Measurements from ENCODE around the gene FRAS1.
"Not testable (repeated sequence)": the region's sequence is repeated elsewhere in the genome, so short reads cannot be mapped to it uniquely, and the experiment has no call there.

Gene FRAS1

DNA sequence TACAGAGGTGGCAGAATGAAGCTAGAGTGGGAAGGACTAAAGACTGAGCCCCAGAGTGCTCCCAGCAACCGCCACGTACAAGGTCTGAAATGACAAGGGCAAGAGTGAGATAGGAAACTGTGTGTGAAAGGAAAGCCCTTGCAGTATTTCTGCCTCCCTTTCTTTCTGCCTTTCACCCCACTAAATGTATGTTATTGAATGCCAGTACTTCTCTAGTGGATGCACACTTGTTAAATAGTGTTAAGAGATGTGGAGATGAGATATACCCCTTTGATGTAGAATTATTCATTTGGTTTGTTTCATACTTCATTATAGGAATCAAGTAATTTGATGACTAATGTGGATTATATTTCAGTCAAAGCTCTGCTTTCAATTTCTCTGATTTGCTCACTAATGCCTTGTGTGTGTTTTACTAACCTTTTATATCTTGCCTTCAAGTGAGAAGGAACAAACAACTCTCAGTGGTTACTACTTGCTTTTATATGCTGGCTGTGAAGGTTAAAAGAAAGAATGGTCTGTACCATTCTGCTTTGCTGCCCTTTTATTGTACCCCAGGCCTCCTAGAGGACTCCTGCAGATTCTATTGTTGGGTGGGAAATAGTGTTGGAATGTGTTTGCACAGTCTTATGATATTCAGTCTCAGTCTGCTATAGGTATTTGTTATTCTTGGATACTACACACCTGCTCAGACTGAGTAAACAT, 486.5 kb downstream of the FRAS1 start:
- H3K9ac ChIP-seq (ENCODE audit: low read length in 2 of 2): no peak overlapping the region
- H3K36me3 ChIP-seq (ENCODE audit: control insufficient read depth in 2 of 2, insufficient read depth in 2 of 2, low read length in 2 of 2): no peaks in the 10 kb centered on the region
- H3K4me3 ChIP-seq (ENCODE audit: low read length in 2 of 2): peak overlapping the region in 1 of 2 donors; percentile 32
- H3K9me3 ChIP-seq (ENCODE audit: control insufficient read depth in 2 of 2, low read length in 2 of 2): no peaks in the 10 kb centered on the region
- no peaks in the 10 kb centered on the region for H3K27me3 ChIP-seq (ENCODE audit: control insufficient read depth in 1 of 2, insufficient read depth in 2 of 2, low read length in 2 of 2)
- H3K4me1 ChIP-seq (ENCODE audit: control insufficient read depth, insufficient read depth, low read length): peaks cover 8% of the 10 kb centered on the region
- H3K27ac ChIP-seq (ENCODE audit: low read length): no peak overlapping the region

DNA sequence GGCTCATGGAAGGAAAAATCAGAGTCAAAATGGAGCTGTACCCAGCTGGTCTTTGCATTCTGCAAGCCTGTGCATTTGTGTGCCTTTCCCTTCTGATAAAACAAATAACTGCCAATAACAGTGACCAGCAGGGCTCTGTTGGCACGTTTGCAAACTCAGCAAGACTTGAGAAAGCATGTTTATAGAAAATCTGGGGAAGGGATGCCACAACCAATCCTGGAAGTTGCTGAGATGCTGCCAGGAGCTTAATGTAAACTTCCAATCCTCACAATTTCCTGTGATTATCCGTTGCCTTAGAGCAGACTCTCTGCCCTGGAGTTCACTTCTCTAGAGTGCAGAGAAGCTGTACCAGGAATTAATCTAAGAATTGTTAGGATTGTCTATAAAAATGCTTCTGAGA, 487.6 kb downstream of the FRAS1 start:
- peaks cover 8% of the 10 kb centered on the region for H3K4me1 ChIP-seq (ENCODE audit: control insufficient read depth, insufficient read depth, low read length)
- H3K4me3 ChIP-seq (ENCODE audit: low read length in 2 of 2): peak overlapping the region in 1 of 2 donors; percentile 20
- H3K9ac ChIP-seq (ENCODE audit: low read length in 2 of 2): no peak overlapping the region
- H3K27ac ChIP-seq (ENCODE audit: low read length): no peak overlapping the region
- no peaks in the 10 kb centered on the region for H3K27me3 ChIP-seq (ENCODE audit: control insufficient read depth in 1 of 2, insufficient read depth in 2 of 2, low read length in 2 of 2)
- H3K36me3 ChIP-seq (ENCODE audit: control insufficient read depth in 2 of 2, insufficient read depth in 2 of 2, low read length in 2 of 2): no peaks in the 10 kb centered on the region
- H3K9me3 ChIP-seq (ENCODE audit: control insufficient read depth in 2 of 2, low read length in 2 of 2): no peaks in the 10 kb centered on the region

DNA sequence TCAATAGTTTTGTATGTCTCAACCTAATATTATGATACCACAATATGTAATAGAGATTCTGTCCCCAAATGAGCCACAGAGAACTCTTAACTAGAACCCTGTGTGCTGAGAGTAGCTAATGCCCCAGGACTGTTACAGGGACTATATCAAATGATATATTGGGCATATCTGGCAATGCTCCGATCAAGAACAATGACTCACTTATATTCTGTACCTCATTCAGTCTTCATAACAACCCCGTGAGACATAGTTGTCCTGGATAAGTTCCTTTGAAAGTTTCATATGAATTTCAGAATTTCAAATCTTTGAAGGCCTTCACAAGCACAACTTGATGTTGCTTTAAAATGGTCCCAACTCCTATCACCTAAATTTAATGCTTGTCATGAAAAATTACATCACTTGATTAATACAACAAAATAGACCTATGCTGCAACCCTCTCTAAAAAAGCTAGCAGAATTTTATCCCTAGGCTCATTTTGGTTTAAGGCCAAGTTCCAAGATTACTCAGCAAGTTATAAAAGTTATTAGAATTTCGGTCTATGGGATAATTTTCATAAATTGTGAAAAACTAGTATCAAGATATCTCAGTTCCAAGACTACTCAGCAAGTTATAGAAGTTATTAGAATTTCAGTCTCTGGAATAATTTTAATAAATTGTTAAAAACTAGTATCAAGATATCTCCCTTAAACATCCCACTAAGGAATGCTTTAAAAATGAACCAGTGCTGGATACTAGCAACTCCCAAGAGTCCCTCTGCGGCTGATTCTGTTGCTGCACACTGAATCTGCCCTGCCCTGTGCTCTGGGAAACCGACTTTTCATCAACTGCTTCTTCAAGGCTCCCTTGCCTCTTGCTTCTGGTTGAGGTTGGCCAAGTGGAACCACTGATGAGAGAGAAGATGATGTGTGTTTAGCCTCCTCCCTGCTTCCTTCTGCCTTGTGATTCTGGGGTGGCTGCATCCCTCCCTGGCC, 488.4 kb downstream of the FRAS1 start:
- Histone ChIP-seq H3K36me3 (ENCODE audit: control insufficient read depth in 2 of 2, insufficient read depth in 2 of 2, low read length in 2 of 2) (no peaks in the 10 kb centered on the region), H3K27me3 (ENCODE audit: control insufficient read depth in 1 of 2, insufficient read depth in 2 of 2, low read length in 2 of 2) (no peaks in the 10 kb centered on the region), H3K9me3 (ENCODE audit: control insufficient read depth in 2 of 2, low read length in 2 of 2) (no peaks in the 10 kb centered on the region), H3K27ac (ENCODE audit: low read length) (no peak overlapping the region), H3K4me1 (ENCODE audit: control insufficient read depth, insufficient read depth, low read length) (peaks cover 8% of the 10 kb centered on the region), H3K9ac (ENCODE audit: low read length in 2 of 2) (no peak overlapping the region), H3K4me3 (ENCODE audit: low read length in 2 of 2) (no peak overlapping the region)

DNA sequence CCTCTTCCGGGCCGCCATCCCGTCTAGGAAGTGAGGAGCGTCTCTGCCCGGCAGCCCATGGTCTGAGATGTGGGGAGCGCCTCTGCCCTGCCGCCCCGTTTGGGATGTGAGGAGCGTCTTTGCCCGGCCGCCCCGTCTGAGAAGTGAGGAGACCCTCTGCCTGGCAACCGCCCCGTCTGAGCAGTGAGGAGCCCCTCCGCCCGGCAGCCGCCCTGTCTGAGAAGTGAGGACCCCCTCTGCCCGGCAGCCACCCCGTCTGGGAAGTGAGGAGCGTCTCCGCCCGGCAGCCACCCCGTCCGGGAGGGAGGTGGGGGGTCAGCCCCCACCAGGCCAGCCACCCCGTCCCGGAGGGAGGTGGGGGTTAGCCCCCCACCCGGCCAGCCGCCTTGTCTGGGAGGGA, 490.8 kb downstream of the FRAS1 start:
- not testable (repeated sequence) for H3K4me3 ChIP-seq (ENCODE audit: low read length in 2 of 2); H3K27me3 ChIP-seq (ENCODE audit: control insufficient read depth in 1 of 2, insufficient read depth in 2 of 2, low read length in 2 of 2); H3K36me3 ChIP-seq (ENCODE audit: control insufficient read depth in 2 of 2, insufficient read depth in 2 of 2, low read length in 2 of 2)

DNA sequence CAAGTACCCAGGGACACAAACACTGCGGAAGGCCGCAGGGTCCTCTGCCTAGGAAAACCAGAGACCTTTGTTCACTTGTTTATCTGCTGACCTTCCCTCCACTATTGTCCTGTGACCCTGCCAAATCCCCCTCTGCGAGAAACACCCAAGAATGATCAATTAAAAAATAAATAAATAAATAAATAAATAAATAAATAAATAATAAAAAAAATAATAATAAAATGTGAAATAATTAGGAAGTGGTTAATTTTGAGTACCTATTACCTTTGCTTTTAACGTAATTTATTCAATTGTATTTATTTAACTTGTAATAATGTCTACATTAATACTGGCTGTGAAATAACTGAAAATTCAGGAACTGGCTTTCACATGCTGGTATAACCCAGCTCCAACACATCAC, 491.8 kb downstream of the FRAS1 start:
- H3K9ac ChIP-seq (ENCODE audit: low read length in 2 of 2); H3K36me3 ChIP-seq (ENCODE audit: control insufficient read depth in 2 of 2, insufficient read depth in 2 of 2, low read length in 2 of 2); H3K9me3 ChIP-seq (ENCODE audit: control insufficient read depth in 2 of 2, low read length in 2 of 2); H3K4me3 ChIP-seq (ENCODE audit: low read length in 2 of 2); H3K27me3 ChIP-seq (ENCODE audit: control insufficient read depth in 1 of 2, insufficient read depth in 2 of 2, low read length in 2 of 2); H3K27ac ChIP-seq (ENCODE audit: low read length): not testable (repeated sequence)
- H3K4me1 ChIP-seq (ENCODE audit: control insufficient read depth, insufficient read depth, low read length): peaks cover 22% of the 10 kb centered on the region

More for the DNA sequence above, 490.8 kb downstream of the FRAS1 start:
- H3K27ac ChIP-seq (ENCODE audit: low read length); H3K9me3 ChIP-seq (ENCODE audit: control insufficient read depth in 2 of 2, low read length in 2 of 2); H3K9ac ChIP-seq (ENCODE audit: low read length in 2 of 2): not testable (repeated sequence)
- H3K4me1 ChIP-seq (ENCODE audit: control insufficient read depth, insufficient read depth, low read length): peaks cover 18% of the 10 kb centered on the region

DNA sequence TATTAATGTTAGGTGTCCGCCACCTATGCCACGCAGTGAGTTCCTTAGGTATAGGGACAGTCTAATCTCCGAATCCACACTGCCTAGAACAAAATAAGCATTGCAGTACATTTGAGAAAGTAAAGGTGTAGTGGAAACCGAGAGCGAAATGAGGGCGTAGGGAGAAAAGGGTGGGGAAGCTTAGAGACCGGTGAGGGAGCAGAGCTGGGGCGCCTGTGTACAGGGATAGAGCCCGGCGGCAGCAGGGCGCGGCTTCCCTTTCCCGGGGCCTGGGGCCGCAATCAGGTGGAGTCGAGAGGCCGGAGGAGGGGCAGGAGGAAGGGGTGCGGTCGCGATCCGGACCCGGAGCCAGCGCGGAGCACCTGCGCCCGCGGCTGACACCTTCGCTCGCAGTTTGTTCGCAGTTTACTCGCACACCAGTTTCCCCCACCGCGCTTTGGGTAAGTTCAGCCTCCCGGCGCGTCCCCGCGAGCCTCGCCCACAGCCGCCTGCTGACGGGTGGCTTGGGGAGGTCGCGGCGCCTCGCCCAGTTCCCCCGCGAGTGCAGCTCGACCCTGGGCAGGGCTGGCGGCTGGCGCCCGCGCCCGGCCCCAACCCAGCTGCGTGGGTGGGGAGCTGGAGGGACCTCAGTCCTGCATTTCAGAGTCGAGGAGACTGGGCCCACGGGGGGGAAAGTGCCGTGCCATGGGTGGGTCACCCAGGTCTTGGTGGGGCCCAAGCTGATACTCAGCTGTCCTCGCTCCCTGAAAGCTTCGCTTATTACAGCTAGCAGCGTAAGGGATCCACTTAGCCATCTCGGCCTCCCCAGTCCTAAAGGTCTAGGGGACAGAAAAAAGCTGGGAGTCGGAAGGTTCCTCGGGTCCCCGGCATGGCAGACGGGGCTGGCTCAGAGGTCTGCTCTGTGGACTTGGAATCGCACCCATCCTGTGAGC, 494.6 kb downstream of the FRAS1 start, which contains the start of gene ANXA3:
Gene ANXA3, plus strand, starts transcription at position 351 of the 932 bp plus-strand sequence. CDS start 2,704 bp downstream, outside the sequence.
- H3K9ac ChIP-seq (ENCODE audit: low read length in 2 of 2): peak within 1 kb of the TSS; percentile 84 to 92
- H3K4me3 ChIP-seq (ENCODE audit: low read length in 2 of 2): peak within 1 kb of the TSS; percentile 67 to 82
- no peaks in the 10 kb centered on the region for H3K27me3 ChIP-seq (ENCODE audit: control insufficient read depth in 1 of 2, insufficient read depth in 2 of 2, low read length in 2 of 2)
- peaks cover 0 to 2% of the 10 kb centered on the region in 2 donors for H3K36me3 ChIP-seq (ENCODE audit: control insufficient read depth in 2 of 2, insufficient read depth in 2 of 2, low read length in 2 of 2)
- H3K27ac ChIP-seq (ENCODE audit: low read length): peak within 1 kb of the TSS; percentile 82
- H3K4me1 ChIP-seq (ENCODE audit: control insufficient read depth, insufficient read depth, low read length): peaks cover 14% of the 10 kb centered on the region
- H3K9me3 ChIP-seq (ENCODE audit: control insufficient read depth in 2 of 2, low read length in 2 of 2): no peaks in the 10 kb centered on the region

DNA sequence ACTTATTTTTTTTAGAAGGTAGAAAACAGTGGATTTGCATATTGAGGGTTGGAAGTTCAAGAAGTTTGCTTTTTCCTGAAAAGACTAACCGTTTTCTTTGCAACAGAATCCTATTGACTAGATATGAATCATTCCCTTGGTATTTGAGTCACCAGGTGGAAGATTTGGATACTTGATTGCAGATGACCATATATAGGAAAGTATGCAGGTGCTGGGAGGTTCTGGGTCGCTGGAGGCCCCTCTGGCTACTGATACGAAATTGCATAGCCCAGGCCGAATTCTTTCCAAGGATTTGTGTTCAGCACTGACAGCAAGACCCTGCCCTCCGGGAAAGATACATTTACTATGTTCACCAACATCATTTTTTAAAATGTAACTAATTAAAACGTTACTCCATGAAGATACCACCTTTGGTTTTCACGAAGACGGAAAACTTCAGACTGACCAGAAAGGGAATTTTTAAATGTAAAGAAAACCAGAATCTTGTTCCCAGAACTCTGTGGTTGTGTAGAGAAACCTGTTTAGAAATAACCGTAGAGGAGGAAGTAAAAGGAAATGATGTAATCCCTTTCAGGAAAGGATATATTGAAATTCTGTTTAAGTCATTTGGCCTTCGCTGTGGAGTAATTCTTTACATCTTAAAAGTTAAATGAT, 495.4 kb downstream of the FRAS1 start:
- Histone ChIP-seq H3K36me3 (ENCODE audit: control insufficient read depth in 2 of 2, insufficient read depth in 2 of 2, low read length in 2 of 2) (peaks cover 0 to 2% of the 10 kb centered on the region in 2 donors), H3K27ac (ENCODE audit: low read length) (peak overlapping the region; percentile 82), H3K4me3 (ENCODE audit: low read length in 2 of 2) (peak overlapping the region; percentile 67 to 82), H3K27me3 (ENCODE audit: control insufficient read depth in 1 of 2, insufficient read depth in 2 of 2, low read length in 2 of 2) (no peaks in the 10 kb centered on the region), H3K4me1 (ENCODE audit: control insufficient read depth, insufficient read depth, low read length) (peaks cover 14% of the 10 kb centered on the region), H3K9ac (ENCODE audit: low read length in 2 of 2) (peak overlapping the region; percentile 84 to 92), H3K9me3 (ENCODE audit: control insufficient read depth in 2 of 2, low read length in 2 of 2) (no peaks in the 10 kb centered on the region)

DNA sequence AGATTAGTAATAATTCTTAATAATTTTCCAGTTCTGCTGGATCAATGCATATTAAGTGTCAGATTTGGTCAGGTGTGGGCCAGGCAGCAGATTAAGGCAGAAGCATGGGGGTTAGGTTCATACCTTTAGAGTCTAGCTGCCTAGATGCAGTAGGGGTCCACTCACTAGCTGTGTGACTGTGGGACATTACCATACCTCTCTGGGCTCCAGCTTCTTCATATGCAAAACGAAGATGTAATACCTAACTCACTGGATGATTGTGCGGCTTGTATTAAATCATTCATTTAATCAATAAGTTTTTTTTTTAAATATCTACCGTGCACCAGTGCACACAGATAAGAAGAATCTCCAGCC, 495.9 kb downstream of the FRAS1 start:
- Histone ChIP-seq H3K4me3 (ENCODE audit: low read length in 2 of 2) (peak overlapping the region in 1 of 2 donors; percentile 82), H3K4me1 (ENCODE audit: control insufficient read depth, insufficient read depth, low read length) (peaks cover 14% of the 10 kb centered on the region), H3K9ac (ENCODE audit: low read length in 2 of 2) (peak overlapping the region in 1 of 2 donors; percentile 84), H3K27ac (ENCODE audit: low read length) (peak overlapping the region; percentile 82), H3K9me3 (ENCODE audit: control insufficient read depth in 2 of 2, low read length in 2 of 2) (no peaks in the 10 kb centered on the region), H3K36me3 (ENCODE audit: control insufficient read depth in 2 of 2, insufficient read depth in 2 of 2, low read length in 2 of 2) (peaks cover 0 to 2% of the 10 kb centered on the region in 2 donors), H3K27me3 (ENCODE audit: control insufficient read depth in 1 of 2, insufficient read depth in 2 of 2, low read length in 2 of 2) (no peaks in the 10 kb centered on the region)

DNA sequence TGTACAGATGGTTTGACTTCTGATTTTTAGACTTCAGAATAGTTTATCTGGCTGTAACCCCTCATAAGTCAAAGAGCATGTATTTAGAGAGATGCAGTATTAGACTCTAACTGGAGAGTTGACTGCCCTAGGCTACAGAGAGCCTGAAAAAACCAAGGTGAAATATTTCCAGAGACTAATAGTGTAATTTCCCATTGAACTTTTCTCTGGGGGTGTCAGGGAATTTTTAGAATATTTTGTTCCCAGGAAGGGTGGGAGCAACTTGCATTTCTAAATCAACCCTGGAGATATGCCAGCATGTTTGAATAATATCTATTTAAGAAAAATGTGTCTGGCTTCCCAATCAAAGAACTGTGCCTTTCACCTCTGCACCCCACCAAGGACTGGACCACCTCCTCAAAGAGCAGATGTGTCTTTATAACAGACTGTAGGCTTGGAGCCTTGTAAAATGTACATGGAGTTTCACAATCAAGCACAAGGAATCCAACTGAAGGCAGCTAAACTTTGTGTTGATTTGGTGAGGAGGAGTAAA, 496.5 kb downstream of the FRAS1 start:
- H3K4me1 ChIP-seq (ENCODE audit: control insufficient read depth, insufficient read depth, low read length): peaks cover 14% of the 10 kb centered on the region
- no peak overlapping the region for H3K27ac ChIP-seq (ENCODE audit: low read length)
- H3K4me3 ChIP-seq (ENCODE audit: low read length in 2 of 2): no peak overlapping the region
- no peak overlapping the region for H3K9ac ChIP-seq (ENCODE audit: low read length in 2 of 2)
- no peaks in the 10 kb centered on the region for H3K9me3 ChIP-seq (ENCODE audit: control insufficient read depth in 2 of 2, low read length in 2 of 2)
- peaks cover 0 to 2% of the 10 kb centered on the region in 2 donors for H3K36me3 ChIP-seq (ENCODE audit: control insufficient read depth in 2 of 2, insufficient read depth in 2 of 2, low read length in 2 of 2)
- H3K27me3 ChIP-seq (ENCODE audit: control insufficient read depth in 1 of 2, insufficient read depth in 2 of 2, low read length in 2 of 2): no peaks in the 10 kb centered on the region

Data from stomach smooth muscle (tissue), 2 donors.